GM12891 (cell line): ENCODE data around the gene RNF150.
A peak's percentile ranks its signal among the peaks of the same experiment; 100 is the strongest.
"Not testable (repeated sequence)": the region's sequence is repeated elsewhere in the genome, so short reads cannot be mapped to it uniquely, and the experiment has no call there.

Experiments used
- DNase-seq: peaks from one replicate; pipeline ENCODE4 v3.0.0; 2011; ENCODE audit warnings: low spot score; ENCODE audit not compliant: insufficient read length
- FAIRE-seq: peaks from 2 replicates; lab custom pipeline; 2011; peaks lifted over from hg19 to GRCh38; lab: Jason Lieb, UNC
- PAX5 ChIP-seq: IDR thresholded peaks from 2 replicates; pipeline ENCODE4 v1.6.1; 2011; ENCODE audit warnings: low read length, moderate library complexity, mild to moderate bottlenecking; ENCODE audit not compliant: insufficient read depth, severe bottlenecking
- POLR2A ChIP-seq: IDR thresholded peaks from 2 replicates; pipeline ENCODE4 v1.6.1; 2011; ENCODE audit warnings: low read depth, low read length, control low read depth
- POLR2AphosphoS5 ChIP-seq: IDR thresholded peaks from 2 replicates; pipeline ENCODE4 v1.6.1; 2011; ENCODE audit warnings: low read depth, low read length, control low read depth
- POU2F2 ChIP-seq: IDR thresholded peaks from 2 replicates; pipeline ENCODE4 v1.6.1; 2011; ENCODE audit warnings: low read depth, mild to moderate bottlenecking, control low read depth, low read length, moderate library complexity
- SPI1 ChIP-seq: IDR thresholded peaks from 2 replicates; pipeline ENCODE4 v1.6.1; 2011; ENCODE audit warnings: low read depth, low read length, control low read depth
- TAF1 ChIP-seq: IDR thresholded peaks from 2 replicates; pipeline ENCODE4 v1.6.1; 2011; ENCODE audit warnings: low read depth, low read length, control low read depth

The RNF150 gene

GRCh38 chr4:140818433-140818832 is 314.8 kb downstream of the RNF150 start:
- TF ChIP-seq POU2F2 (no peak), POLR2A (no peak), POLR2AphosphoS5 (no peak), SPI1 (no peak), PAX5 (no peak), TAF1 (no peak)
- DNase-seq = no peak
- FAIRE-seq = no peak

- TF ChIP-seq POLR2A (no peak), POLR2AphosphoS5 (no peak), TAF1 (no peak), PAX5 (no peak), POU2F2 (no peak), SPI1 (no peak)
- FAIRE-seq (no peak), DNase-seq (no peak)
Observed at GRCh38 chr4:140816806-140817510, 316.3 kb downstream of the RNF150 start.

DNA sequence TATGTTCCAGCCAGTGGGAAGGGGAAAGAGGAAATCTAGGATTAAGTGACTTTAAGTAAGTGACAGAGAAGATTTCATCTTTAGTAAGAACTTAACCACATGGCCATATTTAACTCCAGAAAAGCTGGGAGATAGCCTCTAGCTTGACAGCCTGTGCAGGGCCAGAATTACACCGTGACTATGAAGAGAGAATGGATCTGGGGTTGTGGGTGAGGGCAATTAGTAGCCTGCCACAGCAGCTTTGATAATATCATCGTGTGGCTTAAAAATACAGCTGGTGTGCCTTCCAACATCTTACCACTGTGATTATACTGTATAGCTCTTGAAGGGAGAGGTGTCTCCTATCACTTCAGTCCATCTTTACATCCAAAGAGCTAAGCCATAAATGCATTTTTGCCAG is 319.5 kb downstream of the RNF150 start:
- no peak for DNase-seq

GRCh38 chr4:140812916-140813315 is 320.4 kb downstream of the RNF150 start:
- FAIRE-seq (no peak), DNase-seq (no peak)
- TF ChIP-seq POU2F2 (no peak), POLR2AphosphoS5 (no peak), POLR2A (no peak), TAF1 (no peak), PAX5 (no peak), SPI1 (no peak)

More for the DNA sequence above, 319.5 kb downstream of the RNF150 start:
- FAIRE-seq = peak; percentile 47
- TF ChIP-seq TAF1 (no peak), SPI1 (no peak), POLR2AphosphoS5 (no peak), PAX5 (no peak), POU2F2 (no peak), POLR2A (no peak)

- TF ChIP-seq PAX5 (no peak), POLR2A (no peak), POLR2AphosphoS5 (no peak), POU2F2 (no peak), SPI1 (no peak), TAF1 (no peak)
- FAIRE-seq (no peak), DNase-seq (no peak)
Observed at GRCh38 chr4:140811429-140811828, 321.8 kb downstream of the RNF150 start.

DNA sequence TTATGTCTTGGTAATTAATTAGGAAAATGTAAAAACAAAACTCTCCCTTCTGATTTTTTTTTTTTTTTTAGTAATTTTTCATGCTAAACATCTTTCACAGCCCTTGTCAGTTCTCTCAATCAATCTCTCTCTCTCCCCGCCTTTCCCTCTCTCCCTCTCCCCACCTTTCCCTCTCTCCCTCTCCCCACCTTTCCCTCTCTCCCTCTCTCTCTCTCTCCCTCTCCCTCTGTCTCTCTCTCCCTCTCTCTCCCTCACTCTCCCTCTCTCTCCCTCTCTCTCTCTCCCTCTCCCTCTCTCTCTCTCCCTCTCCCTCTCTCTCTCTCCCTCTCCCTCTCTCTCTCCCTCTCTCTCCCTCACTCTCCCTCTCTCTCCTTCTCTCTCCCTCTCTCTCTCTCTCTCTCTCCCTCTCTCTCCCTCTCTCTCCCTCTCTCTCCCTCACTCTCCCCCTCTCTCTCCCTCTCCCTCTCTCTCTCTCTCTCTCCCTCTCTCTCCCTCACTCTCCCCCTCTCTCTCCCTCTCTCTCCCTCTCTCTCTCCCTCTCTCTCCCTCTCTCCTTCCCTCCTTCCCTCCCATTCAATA is 322.6 kb downstream of the RNF150 start:
- not testable (repeated sequence) for FAIRE-seq, DNase-seq
